DND-41 (cell line): Measurements from ENCODE around the gene MTHFS.

Experiments
- EZH2 ChIP-seq: IDR thresholded peaks from 3 replicates; pipeline ENCODE4 v1.6.1; 2012; ENCODE audit warnings: borderline replicate concordance, low read depth, mild to moderate bottlenecking, moderate library complexity, low read length, inconsistent platforms; ENCODE audit not compliant: severe bottlenecking
- TF ChIP-seq, protein P1 (sequence below): IDR thresholded peaks from 2 replicates; pipeline ENCODE4 v1.5.1; 2012; ENCODE audit warnings: borderline replicate concordance, low read length, moderate library complexity, mild to moderate bottlenecking; ENCODE audit not compliant: poor library complexity, severe bottlenecking; ENCODE audit errors: extremely low read depth

DNA sequence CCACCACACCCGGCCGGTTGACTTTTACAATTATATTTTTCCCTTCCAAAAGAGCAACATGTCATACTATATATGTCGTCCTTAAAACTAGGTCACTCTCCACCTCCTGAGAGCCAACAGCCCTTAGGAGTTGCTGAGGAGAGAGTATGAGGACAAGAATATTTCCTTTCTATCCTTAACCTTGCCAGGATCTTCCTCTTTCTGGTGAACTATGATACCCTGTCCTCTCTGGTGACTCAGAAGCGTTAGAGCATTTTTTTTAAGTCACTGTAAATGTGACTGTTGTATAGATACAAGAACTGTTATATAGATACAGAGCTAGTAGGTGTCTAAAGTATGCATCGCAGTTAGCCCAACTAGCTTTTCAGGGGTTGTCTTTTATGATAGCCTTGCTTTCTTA, 33.7 kb upstream of the MTHFS start:
- TF ChIP-seq, protein P1, sequence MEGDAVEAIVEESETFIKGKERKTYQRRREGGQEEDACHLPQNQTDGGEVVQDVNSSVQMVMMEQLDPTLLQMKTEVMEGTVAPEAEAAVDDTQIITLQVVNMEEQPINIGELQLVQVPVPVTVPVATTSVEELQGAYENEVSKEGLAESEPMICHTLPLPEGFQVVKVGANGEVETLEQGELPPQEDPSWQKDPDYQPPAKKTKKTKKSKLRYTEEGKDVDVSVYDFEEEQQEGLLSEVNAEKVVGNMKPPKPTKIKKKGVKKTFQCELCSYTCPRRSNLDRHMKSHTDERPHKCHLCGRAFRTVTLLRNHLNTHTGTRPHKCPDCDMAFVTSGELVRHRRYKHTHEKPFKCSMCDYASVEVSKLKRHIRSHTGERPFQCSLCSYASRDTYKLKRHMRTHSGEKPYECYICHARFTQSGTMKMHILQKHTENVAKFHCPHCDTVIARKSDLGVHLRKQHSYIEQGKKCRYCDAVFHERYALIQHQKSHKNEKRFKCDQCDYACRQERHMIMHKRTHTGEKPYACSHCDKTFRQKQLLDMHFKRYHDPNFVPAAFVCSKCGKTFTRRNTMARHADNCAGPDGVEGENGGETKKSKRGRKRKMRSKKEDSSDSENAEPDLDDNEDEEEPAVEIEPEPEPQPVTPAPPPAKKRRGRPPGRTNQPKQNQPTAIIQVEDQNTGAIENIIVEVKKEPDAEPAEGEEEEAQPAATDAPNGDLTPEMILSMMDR = no peak
- TF ChIP-seq EZH2 = no peak
